Glomerular visceral epithelial cell (primary cell): ENCODE measurements around the gene SIDT1.
A peak's percentile ranks its signal among the peaks of the same experiment; 100 is the strongest.

Source experiments
- DNase-seq: peaks from one replicate; pipeline ENCODE4 v3.0.0-alpha.2; 2016; ENCODE audit errors: extremely low spot score

SIDT1 gene

GRCh38 chr3:113531826-113532697 is at the start of gene SIDT1:
TSS of gene SIDT1 (plus strand) at chr3:113532555. CDS start at chr3:113533022, 467 bp downstream.
- DNase-seq, result peak; percentile 18

GRCh38 chr3:113485161-113485609 is 47.2 kb upstream of the SIDT1 start:
- no peak for DNase-seq

GRCh38 chr3:113495035-113495434 is 37.3 kb upstream of the SIDT1 start:
- peak; percentile 22 for DNase-seq

GRCh38 chr3:113496924-113497323 is 35.4 kb upstream of the SIDT1 start:
- DNase-seq, result no peak

DNA sequence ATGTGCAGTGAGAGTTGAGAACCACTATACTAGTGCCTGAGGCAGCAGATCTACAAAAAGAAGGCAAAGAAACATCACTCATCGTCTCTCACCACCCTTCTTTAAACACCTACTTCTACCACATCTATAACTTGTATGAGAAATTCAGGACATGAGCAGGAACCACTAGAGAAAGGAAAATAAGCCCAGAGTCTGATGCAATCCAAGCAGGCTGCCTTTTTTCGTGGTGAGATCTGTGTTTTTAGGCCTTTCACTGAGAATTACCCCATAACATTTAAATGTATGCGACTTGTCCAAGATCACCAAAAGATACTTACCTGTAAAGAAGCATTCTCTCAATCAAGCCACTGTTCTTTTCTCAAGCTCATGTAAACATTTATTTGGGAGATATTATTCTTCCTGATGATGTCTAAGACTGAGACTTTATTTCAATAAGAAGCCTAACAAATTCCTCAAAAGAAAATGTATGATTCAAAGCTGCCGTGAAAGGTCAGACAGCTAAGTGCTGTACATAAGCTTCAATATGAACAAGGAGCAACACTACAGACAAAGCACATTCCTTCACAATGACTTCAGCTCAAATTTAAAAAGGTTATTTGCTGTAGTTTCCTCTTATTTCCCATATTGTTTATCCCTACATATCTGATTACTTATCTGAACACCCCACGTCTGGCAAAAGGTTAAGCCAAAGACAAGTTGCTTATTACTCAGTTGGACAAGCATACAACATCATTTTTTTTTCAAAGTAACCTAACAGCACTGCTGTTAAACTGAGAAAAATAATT is 33.9 kb upstream of the SIDT1 start:
- DNase-seq, result no peak

GRCh38 chr3:113499081-113499480 is 33.3 kb upstream of the SIDT1 start:
- DNase-seq, result no peak

GRCh38 chr3:113501597-113501996 is 30.8 kb upstream of the SIDT1 start:
- DNase-seq, result no peak

DNA sequence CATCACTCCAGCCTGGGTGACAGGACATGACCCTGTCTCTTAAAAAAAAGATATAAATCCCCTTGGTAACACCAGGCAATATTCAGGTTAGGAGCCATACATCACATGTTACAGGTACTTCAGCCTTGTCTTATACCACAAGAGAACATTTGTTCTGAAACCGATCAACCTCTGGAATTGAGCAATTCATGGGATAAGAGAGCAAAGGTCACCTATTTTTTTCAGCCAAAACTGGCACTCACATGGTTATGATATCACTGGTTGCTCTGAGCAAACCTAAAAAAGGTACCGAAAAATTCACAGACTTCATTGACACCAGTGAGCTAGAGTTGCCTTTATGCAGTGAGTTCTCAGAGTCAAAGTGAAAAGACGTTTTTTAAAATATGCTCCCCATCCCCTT is 26.5 kb upstream of the SIDT1 start:
- DNase-seq, result no peak

DNA sequence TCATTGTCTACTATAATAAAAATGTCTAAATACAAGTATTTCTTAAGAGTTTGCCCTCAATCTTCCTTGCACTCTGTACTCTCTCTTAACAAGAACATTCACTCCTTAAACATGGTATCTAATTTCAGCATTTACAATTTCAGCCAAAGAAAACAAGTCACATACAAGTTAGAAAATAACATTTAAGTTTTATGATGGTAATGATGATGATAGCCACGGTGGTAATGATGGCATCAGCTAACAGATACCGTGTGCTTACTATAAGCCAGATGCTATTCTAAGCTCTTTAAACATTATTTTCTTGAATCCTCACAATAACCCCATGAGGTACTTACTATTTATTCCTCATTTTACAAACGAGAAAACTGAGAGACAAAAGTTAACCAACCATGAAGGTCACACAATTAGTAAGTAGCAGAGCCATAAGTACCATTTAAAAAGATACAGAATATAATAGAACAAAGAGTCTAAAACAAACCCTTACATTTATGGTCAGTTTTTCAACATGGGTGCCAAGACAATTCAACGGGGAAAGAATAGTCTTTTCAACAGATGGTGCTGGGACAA is 24.8 kb upstream of the SIDT1 start:
- DNase-seq, result no peak

DNA sequence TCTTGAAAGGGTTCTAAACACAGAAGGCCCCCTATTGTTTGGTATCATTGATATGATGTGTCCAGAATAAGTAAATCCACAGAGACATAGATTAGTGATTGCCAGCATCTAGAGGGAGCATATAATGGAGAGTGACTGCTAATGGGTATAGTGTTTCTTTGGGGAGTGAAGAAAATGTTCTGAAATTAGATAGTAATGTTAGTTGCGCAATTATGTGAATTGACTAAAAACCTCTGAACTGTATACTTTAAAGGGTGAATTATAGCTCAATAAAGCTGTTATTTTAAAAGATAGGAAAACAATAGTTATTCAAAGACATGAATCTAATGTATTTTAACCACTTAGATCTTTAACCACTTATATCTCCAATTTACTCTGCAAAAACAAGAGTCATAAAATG is 23.4 kb upstream of the SIDT1 start:
- DNase-seq, result no peak

- peak; percentile 6 for DNase-seq
Measured at GRCh38 chr3:113514265-113514769, 18.0 kb upstream of the SIDT1 start.

DNA sequence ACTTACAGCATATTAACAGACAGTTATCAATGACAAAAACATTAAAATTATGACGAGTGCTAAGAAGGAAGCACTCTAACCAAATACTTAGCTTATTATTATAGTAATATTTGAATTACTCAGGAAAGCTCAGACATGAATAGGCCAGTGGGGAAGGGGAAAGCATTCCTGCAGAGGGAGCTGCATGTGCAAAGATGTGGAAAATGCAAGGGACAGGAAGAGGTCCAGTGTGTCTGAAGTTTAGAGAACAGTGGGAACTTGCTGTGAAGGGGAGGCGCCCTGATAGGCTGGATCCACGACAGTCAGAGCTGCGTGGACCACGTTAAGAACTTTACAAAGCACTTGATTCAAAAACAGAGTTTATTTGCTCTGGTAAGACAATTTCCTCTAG is 16.2 kb upstream of the SIDT1 start:
- no peak for DNase-seq

DNA sequence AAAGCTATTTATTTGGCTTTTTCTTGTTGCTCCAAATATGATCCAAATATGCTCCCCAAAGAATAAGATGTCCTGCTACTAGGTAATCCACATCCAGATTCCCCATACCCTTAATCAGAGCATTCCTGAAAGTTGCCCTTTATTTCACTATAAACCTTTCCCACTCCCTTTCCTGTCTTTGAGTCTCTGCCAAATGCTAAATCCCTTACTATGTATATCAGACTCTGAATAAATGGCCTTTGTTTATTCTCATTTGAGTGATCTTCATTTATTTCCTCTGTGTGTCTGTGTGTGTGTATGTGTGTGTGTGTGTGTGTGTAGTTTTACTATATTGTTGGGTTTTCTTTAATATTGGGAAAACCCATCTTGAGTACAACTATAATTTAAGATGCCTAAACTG is 10.4 kb upstream of the SIDT1 start:
- no peak for DNase-seq

DNA sequence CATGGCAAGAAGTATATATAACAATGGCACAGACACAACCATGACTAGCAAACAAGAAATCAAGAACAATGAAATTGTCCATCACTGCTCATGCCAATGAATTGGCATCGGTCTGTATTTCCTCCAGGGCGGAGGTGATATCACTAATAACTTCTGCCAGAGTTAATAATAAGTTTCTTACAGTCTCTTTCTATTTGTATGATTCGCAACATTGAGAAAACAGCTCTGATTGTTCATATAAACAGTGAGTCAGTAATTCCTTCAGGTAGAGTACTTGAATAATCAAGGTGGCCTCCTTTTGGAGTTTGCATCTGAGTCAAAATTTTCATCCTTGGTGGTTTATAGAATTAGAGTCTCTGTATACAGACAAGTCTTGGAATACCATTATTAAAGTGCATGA is 9.1 kb upstream of the SIDT1 start:
- DNase-seq, result no peak

GRCh38 chr3:113532698-113533533 is 561 bp downstream of the SIDT1 start:
- no peak for DNase-seq

DNA sequence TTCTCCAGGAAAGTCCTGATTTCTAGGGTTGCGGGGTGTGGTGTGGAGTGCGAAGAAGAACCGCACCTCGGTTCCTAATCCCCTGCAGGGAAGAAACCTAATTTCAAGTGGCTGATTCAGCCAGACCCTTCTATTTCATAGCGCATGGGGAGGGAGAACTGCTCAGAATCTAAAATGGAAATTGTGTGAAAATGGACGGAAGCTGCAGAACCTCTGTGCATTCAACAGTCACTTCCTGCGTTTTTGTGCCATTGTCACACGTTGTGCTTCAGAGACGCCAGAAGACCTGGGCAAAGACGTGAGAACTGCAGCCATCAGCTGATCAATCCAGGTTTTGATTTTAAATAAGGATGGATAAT is 1.2 kb downstream of the SIDT1 start:
- DNase-seq, result no peak

DNA sequence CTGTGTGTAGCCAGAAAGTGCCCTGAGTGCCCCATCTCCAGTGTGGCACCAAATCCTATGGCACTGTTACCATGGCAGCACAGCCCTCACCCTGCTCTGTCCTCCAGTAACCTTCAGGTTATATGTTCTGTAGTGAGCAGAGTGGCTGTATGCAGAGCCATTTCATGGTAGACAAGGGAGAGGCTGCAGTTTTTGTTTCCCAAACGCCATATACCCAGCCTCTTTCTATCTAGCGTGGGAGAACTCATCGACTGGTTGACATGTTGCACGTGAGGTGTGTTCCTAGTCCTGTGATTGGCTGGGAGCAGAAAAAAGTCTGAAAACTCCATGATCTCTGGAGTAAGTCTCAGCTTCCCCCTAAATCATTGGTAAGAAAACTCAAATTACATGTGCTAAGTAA is 2.0 kb downstream of the SIDT1 start:
- no peak for DNase-seq

- DNase-seq, result no peak
Measured at GRCh38 chr3:113535898-113536297, 3.5 kb downstream of the SIDT1 start.

DNA sequence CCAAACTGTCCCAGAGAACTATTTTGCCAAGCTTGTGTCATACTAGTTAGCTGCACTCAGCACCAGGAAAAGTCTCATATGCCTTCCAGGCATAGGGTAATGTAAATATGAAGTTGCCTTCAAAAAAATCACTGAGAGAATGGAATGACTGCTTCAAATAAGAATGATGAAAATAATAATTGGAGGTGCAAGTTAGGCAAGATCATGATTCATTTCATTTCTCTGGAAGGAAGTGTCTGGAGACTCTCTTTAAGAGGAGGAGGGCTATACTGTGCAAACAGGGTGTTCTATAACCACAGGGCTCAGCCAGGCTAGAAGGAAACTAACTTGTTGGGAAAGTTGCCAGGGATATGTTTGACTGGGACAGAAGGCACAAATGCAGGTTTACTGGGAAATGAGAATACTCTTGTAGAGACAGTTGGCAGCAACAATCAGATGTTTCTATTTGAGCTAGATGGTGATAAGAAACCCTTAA is 4.3 kb downstream of the SIDT1 start:
- peak; percentile 15 for DNase-seq

DNA sequence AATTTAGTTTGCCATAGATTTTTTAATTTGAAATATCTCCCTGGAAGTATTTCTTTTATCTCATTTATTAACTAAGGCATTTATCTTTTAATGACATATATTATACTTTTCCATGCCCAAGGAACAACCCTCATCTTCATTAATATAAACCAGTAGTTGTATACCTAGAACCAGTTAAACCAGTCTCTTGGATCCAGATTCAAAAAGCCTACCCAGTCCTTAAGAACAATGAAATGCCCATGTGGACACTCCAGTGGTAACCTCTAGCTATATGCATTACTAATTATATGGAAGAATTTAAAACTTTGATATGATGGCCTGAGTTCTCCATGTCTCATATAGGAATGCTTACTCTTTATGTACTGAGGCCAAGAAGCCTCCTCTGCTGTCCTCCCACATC is 4.8 kb downstream of the SIDT1 start:
- no peak for DNase-seq

DNA sequence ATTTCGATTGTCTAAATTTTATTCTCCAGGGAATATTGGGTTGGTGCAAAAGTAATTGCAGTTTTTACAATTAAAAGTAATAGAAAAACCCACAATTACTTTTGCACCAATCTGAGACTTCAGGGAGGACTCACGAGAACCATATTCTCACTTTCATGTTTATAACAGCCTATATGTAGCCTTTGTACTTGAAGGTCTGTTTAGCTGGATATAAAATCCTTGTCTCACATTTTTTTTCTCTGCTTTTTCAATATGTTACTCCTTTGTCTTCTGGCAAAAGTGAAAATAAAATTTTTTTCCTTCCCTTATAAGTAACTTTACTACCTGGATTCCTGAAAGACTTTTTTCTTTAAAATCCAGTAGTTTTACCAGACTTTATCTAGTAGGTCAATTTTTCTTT is 9.2 kb downstream of the SIDT1 start:
- DNase-seq, result no peak
